ENCODE measurements around the gene SEPTIN11.
"Not testable (repeated sequence)": the region's sequence is repeated elsewhere in the genome, so short reads cannot be mapped to it uniquely, and the experiment has no call there.

SEPTIN11 gene

GRCh38 chr4:76952071-76952470 lies 2.5 kb downstream of the SEPTIN11 start:
- no peak for DNase-seq (ENCODE audit: low read depth, low spot score)

GRCh38 chr4:76952656-76953582 lies 3.4 kb downstream of the SEPTIN11 start:
- DNase-seq (ENCODE audit: low read depth, low spot score) = no peak

- DNase-seq (ENCODE audit: low read depth, low spot score) = no peak
Measured at GRCh38 chr4:76953956-76954355, 4.4 kb downstream of the SEPTIN11 start.

GRCh38 chr4:76954489-76954888 lies 4.9 kb downstream of the SEPTIN11 start:
- no peak for DNase-seq (ENCODE audit: low read depth, low spot score)

GRCh38 chr4:76955182-76955581 lies 5.6 kb downstream of the SEPTIN11 start:
- DNase-seq (ENCODE audit: low read depth, low spot score) = no peak

- DNase-seq (ENCODE audit: low read depth, low spot score) = no peak
Measured at GRCh38 chr4:76957004-76957738, 7.6 kb downstream of the SEPTIN11 start.

- no peak for DNase-seq (ENCODE audit: low read depth, low spot score)
Measured at GRCh38 chr4:76958891-76959290, 9.3 kb downstream of the SEPTIN11 start.

GRCh38 chr4:76960014-76960413 lies 10.5 kb downstream of the SEPTIN11 start:
- no peak for DNase-seq (ENCODE audit: low read depth, low spot score)

GRCh38 chr4:76962406-76963130 lies 13.0 kb downstream of the SEPTIN11 start:
- no peak for DNase-seq (ENCODE audit: low read depth, low spot score)

- no peak for DNase-seq (ENCODE audit: low read depth, low spot score)
Measured at GRCh38 chr4:76963131-76963750, 13.7 kb downstream of the SEPTIN11 start.

- not testable (repeated sequence) for DNase-seq (ENCODE audit: low read depth, low spot score)
Measured at GRCh38 chr4:76963927-76964326, 14.4 kb downstream of the SEPTIN11 start.

- no peak for DNase-seq (ENCODE audit: low read depth, low spot score)
Measured at GRCh38 chr4:76964769-76965168, 15.2 kb downstream of the SEPTIN11 start.

GRCh38 chr4:76965866-76966579 lies 16.5 kb downstream of the SEPTIN11 start:
- no peak for DNase-seq (ENCODE audit: low read depth, low spot score)

GRCh38 chr4:76968937-76969336 lies 19.4 kb downstream of the SEPTIN11 start:
- no peak for DNase-seq (ENCODE audit: low read depth, low spot score)

- no peak for DNase-seq (ENCODE audit: low read depth, low spot score)
Measured at GRCh38 chr4:76969495-76969894, 19.9 kb downstream of the SEPTIN11 start.

GRCh38 chr4:76969941-76970529 lies 20.5 kb downstream of the SEPTIN11 start:
- no peak for DNase-seq (ENCODE audit: low read depth, low spot score)

- no peak for DNase-seq (ENCODE audit: low read depth, low spot score)
Measured at GRCh38 chr4:76972306-76972705, 22.8 kb downstream of the SEPTIN11 start.

GRCh38 chr4:76974150-76974549 lies 24.6 kb downstream of the SEPTIN11 start:
- no peak for DNase-seq (ENCODE audit: low read depth, low spot score)

GRCh38 chr4:76977113-76977512 lies 27.6 kb downstream of the SEPTIN11 start:
- DNase-seq (ENCODE audit: low read depth, low spot score) = no peak

- no peak for DNase-seq (ENCODE audit: low read depth, low spot score)
Measured at GRCh38 chr4:76977736-76978350, 28.3 kb downstream of the SEPTIN11 start.

Data from activated naive CD8-positive, alpha-beta T cell treated with anti-CD3 and anti-CD28 coated beads, Interleukin-2, amount 50 U/mL, for 16 hours (primary cell).